ENCODE data around the gene AK2.
"Not testable (repeated sequence)": the region's sequence is repeated elsewhere in the genome, so short reads cannot be mapped to it uniquely, and the experiment has no call there.

AK2 gene

GRCh38 chr1:33036526-33037503 is at the start of gene AK2:
AK2 (minus strand) TSS chr1:33036883; CDS start chr1:33036828, 55 bp downstream.
- FAIRE-seq: peak; percentile 92

- no peak for FAIRE-seq
Observed at GRCh38 chr1:33086384-33086850, 49.7 kb upstream of the AK2 start.

DNA sequence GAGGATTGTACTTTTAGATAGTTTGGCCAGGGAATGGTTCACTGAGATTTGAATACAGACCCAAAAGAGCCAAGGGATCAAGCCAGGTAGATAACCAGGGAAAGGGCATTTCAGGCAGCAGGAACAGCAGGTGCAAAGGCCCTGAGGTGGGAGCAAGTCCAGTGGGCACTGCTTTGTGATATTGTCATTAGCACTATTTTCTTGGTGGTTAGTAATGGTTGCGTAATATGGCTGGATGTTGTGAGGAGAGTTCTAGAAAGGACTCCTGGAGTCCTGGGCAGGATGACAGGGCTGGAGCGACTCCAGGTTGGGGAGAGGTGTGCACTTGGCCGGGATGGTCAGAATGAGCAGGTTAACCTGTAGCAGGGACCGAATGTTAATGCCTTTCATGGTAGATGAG is 48.6 kb upstream of the AK2 start:
- FAIRE-seq: no peak

GRCh38 chr1:33082575-33083108 is 46.0 kb upstream of the AK2 start:
- FAIRE-seq: no peak

GRCh38 chr1:33081554-33082305 is 45.0 kb upstream of the AK2 start:
- no peak for FAIRE-seq

DNA sequence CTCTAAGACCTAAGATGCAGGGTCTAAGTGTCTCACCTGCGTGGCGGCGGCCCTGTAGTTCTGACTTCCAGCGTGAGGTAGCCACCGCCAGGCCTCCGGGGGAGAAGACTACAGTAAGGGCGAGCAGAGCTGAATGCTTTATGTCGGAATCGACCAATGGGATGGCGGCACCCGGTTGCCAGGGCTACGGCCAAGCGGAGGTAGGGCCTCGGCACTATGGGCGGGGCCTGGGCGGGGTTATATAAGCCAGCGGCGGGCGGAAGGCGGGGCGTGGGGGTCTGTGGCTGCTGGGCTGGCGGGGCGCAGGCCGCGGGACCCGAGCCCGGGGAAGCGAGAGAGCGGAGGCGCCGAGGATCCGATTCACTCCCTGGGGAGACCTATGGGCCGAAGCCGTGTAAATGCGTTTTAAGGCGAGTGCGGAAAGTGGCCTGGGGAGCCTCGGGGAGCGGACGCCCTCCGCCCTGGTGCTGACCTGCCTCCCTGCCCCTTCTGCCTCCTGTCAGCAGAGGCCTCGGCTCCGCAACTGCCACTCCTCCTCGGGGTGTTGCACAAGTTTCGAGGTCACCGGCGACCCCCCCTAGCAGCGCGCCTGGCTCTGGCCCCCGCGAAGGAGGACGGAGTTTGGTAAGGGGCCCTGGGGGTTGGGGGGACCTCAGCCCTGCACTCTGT is 44.3 kb upstream of the AK2 start, which contains the start of gene AZIN2:
AZIN2 (plus strand) TSS at position 269 of the 669 bp plus-strand sequence. CDS start 1,097 bp downstream, outside the sequence.
- no peak for FAIRE-seq

DNA sequence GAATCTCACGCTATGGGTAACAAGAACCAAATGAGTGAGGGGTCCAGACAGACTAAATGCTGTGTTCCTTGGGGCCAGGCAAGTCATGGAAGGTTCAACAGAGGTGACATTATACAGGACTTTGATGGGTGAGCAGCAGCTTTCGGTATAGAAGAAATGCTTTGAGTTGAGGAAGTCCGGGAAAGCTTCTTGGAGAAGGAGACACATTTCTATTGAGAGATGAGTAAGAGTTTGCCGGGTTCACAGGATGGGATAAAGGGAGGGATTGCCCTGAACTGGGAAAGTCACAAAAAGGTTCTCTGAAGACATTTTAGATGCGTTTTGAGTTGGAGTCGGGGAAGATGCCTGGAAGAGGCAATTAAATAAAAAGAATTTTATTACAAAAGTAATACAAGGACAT is 43.7 kb upstream of the AK2 start:
- FAIRE-seq: no peak

DNA sequence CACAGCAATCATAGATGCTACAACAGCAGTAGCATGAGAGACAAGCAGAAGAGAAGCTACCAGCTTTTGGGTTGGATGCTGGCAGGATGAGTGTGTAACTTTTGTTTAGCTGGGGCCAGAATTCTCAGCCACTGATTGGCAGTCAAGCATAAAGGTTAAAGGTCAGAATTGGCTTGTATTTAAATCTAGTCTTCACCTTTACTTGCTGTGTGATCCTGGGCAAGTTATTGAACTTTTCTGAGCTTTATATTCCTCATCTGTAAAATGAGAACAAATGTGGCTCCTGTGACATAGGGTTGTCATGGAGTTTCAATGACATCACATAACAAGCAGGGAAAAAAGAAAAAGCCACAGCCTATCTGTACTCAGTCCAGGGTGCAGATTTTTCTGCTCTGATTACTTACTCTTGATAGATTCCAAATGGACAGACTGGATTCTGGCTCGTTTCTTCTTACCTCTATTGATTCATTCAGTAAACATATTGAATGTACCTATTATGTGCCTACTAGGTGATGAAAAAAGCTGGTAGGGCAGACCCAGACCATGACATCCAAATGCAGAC is 41.4 kb upstream of the AK2 start:
- FAIRE-seq: no peak

GRCh38 chr1:33074193-33074945 is 37.7 kb upstream of the AK2 start:
- no peak for FAIRE-seq

- FAIRE-seq: no peak
Observed at GRCh38 chr1:33072707-33073106, 36.0 kb upstream of the AK2 start.

GRCh38 chr1:33070628-33071027 is 33.9 kb upstream of the AK2 start:
- no peak for FAIRE-seq

DNA sequence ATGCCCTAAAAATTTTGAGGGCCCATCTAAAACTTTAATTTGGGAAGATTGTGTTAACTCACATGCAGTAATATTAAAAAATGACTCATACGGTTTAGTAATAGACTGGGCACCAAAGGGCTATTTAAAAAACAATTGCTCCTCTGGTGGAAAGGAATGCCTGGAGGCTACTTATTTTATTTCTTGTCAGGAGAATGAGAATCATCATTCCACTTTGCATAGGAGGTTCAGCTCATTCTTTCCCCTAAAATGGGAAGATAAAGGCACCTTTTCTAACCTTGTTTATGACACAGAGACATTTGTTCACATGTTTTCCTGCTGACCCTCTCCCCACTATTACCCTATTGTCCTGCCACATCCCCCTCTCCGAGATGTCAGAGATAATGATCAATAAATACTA is 31.4 kb upstream of the AK2 start:
- FAIRE-seq: not testable (repeated sequence)

DNA sequence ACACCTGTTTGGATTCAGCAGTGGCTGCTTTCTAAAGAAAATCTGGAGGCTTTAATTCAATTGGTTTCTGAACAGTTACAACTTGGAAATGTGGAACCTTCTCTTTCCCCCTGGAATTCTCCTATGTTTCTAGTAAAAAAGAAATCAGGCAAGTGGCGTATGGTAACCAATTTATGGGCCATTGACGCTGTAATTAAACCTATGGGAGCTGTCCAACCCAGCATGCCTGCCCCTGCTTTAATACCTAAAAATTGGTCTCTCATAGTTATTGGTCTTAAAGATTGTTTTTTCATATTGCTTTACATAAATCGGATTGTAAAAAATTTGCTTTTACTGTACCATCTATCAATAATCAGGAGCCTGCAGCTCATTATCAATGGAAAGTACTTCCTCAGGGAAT is 29.8 kb upstream of the AK2 start:
- not testable (repeated sequence) for FAIRE-seq

DNA sequence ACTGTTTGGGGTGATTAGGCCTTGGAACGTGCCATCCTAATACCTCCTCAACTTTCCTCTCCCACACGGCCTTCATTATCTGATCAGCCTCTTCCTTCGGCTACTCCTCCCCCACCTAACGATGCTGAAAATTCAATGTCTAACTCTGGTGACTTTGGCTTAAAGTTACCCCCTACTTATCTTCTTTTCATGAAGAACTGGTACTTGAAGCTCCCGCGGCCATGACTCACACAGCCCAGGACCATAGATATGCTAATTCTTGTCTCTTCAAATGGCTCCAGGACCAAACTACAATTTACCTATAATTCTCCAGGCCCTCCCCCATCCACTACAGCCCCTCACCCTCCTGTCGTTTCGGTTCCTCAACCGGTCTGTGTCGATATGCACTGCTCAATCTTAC is 28.6 kb upstream of the AK2 start:
- no peak for FAIRE-seq

- not testable (repeated sequence) for FAIRE-seq
Observed at GRCh38 chr1:33064284-33064683, 27.6 kb upstream of the AK2 start.

- no peak for FAIRE-seq
Observed at GRCh38 chr1:33061834-33062233, 25.2 kb upstream of the AK2 start.

DNA sequence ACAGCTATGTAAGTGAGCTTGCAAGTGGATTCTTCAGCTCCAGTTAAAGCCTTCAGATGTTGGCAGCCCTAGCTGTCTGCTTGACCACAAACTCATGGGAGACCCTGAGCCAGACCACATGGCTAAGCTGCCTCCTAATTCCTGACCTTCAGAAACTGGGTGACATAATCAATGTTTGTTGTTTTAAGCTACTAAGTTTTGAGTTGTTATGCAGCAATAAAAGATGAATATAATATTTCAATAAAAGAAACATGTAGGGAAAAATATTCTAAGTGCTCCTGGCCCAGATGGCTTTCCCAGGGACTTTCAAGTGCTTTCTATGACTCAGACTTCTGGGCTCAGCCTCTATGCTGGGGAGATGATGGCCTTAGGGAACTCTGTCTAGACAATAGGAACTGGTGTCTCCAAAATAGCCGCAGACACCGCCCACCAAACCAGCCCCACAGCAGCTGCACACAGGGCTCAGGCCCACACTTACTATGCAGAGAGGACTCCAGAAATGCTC is 23.9 kb upstream of the AK2 start:
- FAIRE-seq: no peak

GRCh38 chr1:33057095-33057494 is 20.4 kb upstream of the AK2 start:
- FAIRE-seq: no peak

GRCh38 chr1:33056426-33056825 is 19.7 kb upstream of the AK2 start:
- FAIRE-seq: no peak

GRCh38 chr1:33055210-33056008 is 18.7 kb upstream of the AK2 start:
- FAIRE-seq: no peak

Measured in endometrium (tissue), 2 donors.